Type B pancreatic cell (in vitro differentiated cells): ENCODE measurements around the gene FXYD1. TPM values are rescaled to one million over a fixed set of nuclear protein-coding genes. Genes with fewer than 3 reads are reported as not detected.

Experiments
- DNase-seq: peaks from one replicate; pipeline ENCODE4 v3.0.0; 2021; ENCODE audit warnings: mixed read lengths; ENCODE audit not compliant: unreplicated experiment; ENCODE audit errors: extremely low spot score
- H3K27ac Mint-ChIP-seq: 2 replicates; pipeline ENCODE4 v1.8.0; 2021; ENCODE audit warnings: mild to moderate bottlenecking, mixed read lengths
- H3K27me3 Mint-ChIP-seq: 2 replicates; pipeline ENCODE4 v1.8.0; 2021; ENCODE audit warnings: mixed read lengths
- H3K36me3 Mint-ChIP-seq: 2 replicates; pipeline ENCODE4 v1.8.0; 2021; ENCODE audit warnings: mixed read lengths
- H3K4me1 Mint-ChIP-seq: one replicate; pipeline ENCODE4 v1.8.0; 2021; ENCODE audit warnings: mixed read lengths; ENCODE audit not compliant: unreplicated experiment
- H3K4me3 Mint-ChIP-seq: 2 replicates; pipeline ENCODE4 v1.8.0; 2021; ENCODE audit warnings: mild to moderate bottlenecking, mixed read lengths
- H3K9me3 Mint-ChIP-seq: 2 replicates; pipeline ENCODE4 v1.8.0; 2021; ENCODE audit warnings: mixed read lengths
- total RNA-seq: library from RNA; stranded (reverse); gene quantifications from 2 replicates; pipeline ENCODE4 v1.2.1, GENCODE V29; 2021; ENCODE audit warnings: low replicate concordance
- TF ChIP-seq, protein P1 (sequence below): fragments of 200-600 bp; sonication (generic); conservative IDR thresholded peaks from 2 replicates; pipeline ENCODE4 v1.5.0; 2021; ENCODE audit warnings: antibody characterized with exemption, mild to moderate bottlenecking

Gene FXYD1
- total RNA-seq, 1 donor from 2014 or later: 5.3 TPM

DNA sequence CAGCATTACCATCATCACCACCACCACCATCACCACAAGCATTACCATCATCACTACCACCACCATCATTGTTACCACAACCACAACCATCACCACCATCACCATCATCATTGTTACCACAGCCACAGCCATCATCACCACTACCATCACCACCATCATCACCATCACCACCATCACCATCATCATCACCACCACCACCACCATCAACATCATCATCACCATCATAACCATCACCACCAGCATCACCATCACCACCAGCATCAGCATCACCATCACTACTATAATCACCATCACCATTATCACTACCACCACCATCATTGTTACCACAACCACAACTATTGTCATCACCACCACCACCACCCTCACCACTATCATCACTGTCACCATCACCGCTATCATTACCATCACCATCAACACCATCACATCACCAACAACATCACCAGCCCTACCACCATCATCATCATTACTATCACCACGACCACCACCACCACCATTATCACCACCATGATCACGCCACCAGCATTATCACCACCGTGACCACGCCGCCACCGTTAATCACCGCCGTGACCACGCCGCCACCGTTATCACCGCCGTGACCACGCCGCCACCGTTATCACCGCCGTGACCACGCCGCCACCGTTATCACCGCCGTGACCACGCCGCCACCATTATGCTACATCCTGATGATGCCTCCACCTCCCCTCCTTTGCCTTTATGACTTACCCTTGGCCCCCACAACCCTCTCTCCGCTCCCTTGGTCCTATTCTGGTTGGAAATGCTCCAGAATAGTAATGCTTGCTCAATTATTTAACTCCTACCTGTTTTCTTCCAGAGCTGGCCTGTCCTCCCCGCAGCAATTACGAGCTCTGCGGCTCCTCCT, 33.0 kb upstream of the FXYD1 start:
- TF ChIP-seq, protein P1, sequence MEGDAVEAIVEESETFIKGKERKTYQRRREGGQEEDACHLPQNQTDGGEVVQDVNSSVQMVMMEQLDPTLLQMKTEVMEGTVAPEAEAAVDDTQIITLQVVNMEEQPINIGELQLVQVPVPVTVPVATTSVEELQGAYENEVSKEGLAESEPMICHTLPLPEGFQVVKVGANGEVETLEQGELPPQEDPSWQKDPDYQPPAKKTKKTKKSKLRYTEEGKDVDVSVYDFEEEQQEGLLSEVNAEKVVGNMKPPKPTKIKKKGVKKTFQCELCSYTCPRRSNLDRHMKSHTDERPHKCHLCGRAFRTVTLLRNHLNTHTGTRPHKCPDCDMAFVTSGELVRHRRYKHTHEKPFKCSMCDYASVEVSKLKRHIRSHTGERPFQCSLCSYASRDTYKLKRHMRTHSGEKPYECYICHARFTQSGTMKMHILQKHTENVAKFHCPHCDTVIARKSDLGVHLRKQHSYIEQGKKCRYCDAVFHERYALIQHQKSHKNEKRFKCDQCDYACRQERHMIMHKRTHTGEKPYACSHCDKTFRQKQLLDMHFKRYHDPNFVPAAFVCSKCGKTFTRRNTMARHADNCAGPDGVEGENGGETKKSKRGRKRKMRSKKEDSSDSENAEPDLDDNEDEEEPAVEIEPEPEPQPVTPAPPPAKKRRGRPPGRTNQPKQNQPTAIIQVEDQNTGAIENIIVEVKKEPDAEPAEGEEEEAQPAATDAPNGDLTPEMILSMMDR: no peak
- peaks cover 4% of the 10 kb centered on the region for H3K4me1 Mint-ChIP-seq
- no peaks in the 10 kb centered on the region for H3K36me3 Mint-ChIP-seq
- no peak overlapping the region for H3K27ac Mint-ChIP-seq
- no peaks in the 10 kb centered on the region for H3K27me3 Mint-ChIP-seq
- H3K4me3 Mint-ChIP-seq: no peak overlapping the region
- no peak for DNase-seq
- peaks cover 8% of the 10 kb centered on the region for H3K9me3 Mint-ChIP-seq

DNA sequence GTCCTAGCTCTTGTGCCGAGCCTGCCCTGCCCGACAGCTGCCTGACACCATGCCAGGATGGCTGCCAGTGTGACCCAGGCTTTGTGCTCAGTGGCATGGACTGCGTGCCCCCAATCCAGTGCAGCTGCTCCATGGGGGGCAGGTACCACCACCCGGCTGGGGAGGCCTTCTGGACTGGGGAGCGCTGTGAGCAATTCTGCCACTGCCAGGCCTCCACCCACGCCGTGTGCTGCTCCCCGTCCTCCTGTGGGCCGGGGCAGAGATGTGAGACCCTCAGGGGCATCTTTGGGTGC, 32.4 kb upstream of the FXYD1 start:
- peaks cover 4% of the 10 kb centered on the region for H3K4me1 Mint-ChIP-seq
- H3K9me3 Mint-ChIP-seq: peaks cover 8% of the 10 kb centered on the region
- no peak overlapping the region for H3K4me3 Mint-ChIP-seq
- TF ChIP-seq, protein P1: no peak
- no peak for DNase-seq
- no peak overlapping the region for H3K27ac Mint-ChIP-seq
- H3K36me3 Mint-ChIP-seq: no peaks in the 10 kb centered on the region
- no peaks in the 10 kb centered on the region for H3K27me3 Mint-ChIP-seq

DNA sequence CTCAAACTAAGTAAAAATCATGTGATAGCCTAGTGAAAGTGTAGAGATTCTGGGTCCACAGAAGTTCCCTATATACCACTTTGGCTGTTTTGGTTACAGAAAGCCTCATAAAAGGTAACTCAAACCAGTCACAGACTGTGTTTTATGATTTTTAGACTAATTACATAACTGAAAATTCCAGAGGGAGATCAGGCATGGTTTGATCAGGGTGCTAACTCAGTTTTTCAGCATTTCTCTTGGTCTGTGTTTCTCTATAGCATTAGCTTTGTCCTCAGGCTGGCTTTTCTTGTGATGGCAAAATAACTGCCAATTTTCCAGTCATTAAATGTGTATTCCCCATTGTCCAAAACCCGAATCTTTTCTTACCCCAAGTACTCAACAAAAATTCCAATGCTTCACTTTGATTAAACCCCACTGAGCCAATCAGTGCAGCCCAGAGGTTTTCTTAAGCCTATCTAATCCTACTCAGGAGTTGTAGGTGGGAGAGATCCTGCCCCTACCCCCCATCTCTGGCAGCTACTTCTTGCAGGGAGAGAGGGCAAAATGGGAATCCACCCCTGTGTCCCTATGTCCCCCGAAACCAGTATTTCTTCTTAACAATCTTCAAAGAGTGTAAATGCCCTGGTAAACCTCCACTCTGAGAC, 31.6 kb upstream of the FXYD1 start:
- Mint-ChIP-seq H3K27me3 (no peaks in the 10 kb centered on the region), H3K9me3 (peaks cover 8% of the 10 kb centered on the region), H3K36me3 (no peaks in the 10 kb centered on the region), H3K4me1 (peaks cover 7% of the 10 kb centered on the region), H3K27ac (peak overlapping the region; percentile 50), H3K4me3 (no peak overlapping the region)
- DNase-seq: no peak
- TF ChIP-seq, protein P1: no peak

DNA sequence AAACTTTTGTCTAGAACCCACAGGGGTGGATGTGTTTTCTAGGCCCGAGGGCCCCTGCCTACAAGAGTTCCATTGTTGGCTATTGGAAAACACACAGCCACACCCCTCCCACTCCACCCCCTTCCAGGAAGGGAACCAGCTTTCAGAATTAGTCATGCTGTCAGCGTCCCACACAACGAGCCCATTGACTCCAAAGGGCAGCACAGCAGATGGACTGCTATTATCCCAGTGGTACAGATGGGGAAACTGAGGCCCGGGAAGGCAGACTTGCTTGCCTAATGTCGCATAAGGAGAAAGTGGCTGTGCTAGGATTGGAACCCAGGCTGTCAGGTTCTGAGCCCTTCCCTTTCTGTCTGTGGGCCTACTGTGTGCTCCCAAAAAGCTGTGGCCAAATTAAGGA, 31.1 kb upstream of the FXYD1 start:
- Mint-ChIP-seq H3K27me3 (no peaks in the 10 kb centered on the region), H3K4me3 (no peak overlapping the region), H3K4me1 (peaks cover 8% of the 10 kb centered on the region), H3K9me3 (peaks cover 8% of the 10 kb centered on the region), H3K36me3 (no peaks in the 10 kb centered on the region), H3K27ac (peak overlapping the region; percentile 50)
- DNase-seq: no peak
- TF ChIP-seq, protein P1: no peak

DNA sequence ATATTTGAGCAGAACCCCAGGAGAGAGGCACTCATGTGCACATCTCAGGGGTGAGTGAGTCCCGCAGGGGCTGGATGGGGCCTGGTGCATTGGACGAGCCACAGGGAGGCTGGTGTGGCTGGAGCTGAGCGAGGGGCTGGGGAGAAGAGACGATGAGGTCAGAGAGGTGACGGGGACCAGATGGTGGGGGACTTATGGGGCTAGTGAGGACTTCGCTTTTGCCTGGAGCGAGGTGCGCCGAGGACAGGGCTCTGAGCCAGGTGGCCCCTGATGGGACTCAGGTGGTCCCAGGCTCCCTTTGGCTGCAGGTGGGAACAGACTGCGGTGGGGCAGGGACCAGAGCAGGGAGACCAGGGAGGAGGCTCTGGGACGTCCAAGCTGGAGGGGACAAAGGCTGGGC, 29.9 kb upstream of the FXYD1 start:
- Mint-ChIP-seq H3K4me3 (no peak overlapping the region), H3K27me3 (no peaks in the 10 kb centered on the region), H3K36me3 (no peaks in the 10 kb centered on the region), H3K9me3 (peaks cover 8% of the 10 kb centered on the region), H3K4me1 (peaks cover 8% of the 10 kb centered on the region), H3K27ac (no peak overlapping the region)
- DNase-seq: no peak
- TF ChIP-seq, protein P1: no peak
